IMR-90 (cell line): ENCODE results near the gene ZNF618. TPM values are rescaled to one million over a fixed set of nuclear protein-coding genes. Genes with fewer than 3 reads are reported as not detected.

Experiments used
- ATAC-seq: fragments of 200-7000 bp; cut with Tn5 transposase; 2 replicates; pipeline ENCODE4 v1.9.1; 2020; ENCODE audit warnings: low read depth, mild to moderate bottlenecking, moderate library complexity
- BruUV-seq: library from RNA; stranded (reverse); fragments of 400-500 nt; replicated peaks from 2 replicates; lab custom pipeline; 2021; lab: Mats Ljungman, UMichigan
- CTCF ChIA-PET: fragments of 300-600 bp; formaldehyde crosslinking; extraction: SDS; loops from one replicate; lab custom pipeline; 2021; ENCODE audit warnings: antibody characterized with exemption; lab: Yijun Ruan, JAX
- POLR2A ChIA-PET: fragments of 300-600 bp; sonication (Branson Sonifier 250); formaldehyde crosslinking; loops from one replicate; lab custom pipeline; 2022; ENCODE audit warnings: antibody characterized with exemption; ENCODE audit not compliant: unreplicated experiment; lab: Charles Lee
- DNase-seq: peaks from one replicate; pipeline ENCODE4 v3.0.0; 2013
- H2AFZ ChIP-seq: replicated peaks from 2 replicates; pipeline ENCODE3; 2013; ENCODE audit warnings: low read length, mild to moderate bottlenecking; ENCODE audit not compliant: poor library complexity
- H2AK5ac ChIP-seq: 2 replicates; pipeline ENCODE4 v1.6.1; 2013; ENCODE audit warnings: low read depth, low read length, inconsistent platforms
- H2AK9ac ChIP-seq: replicated peaks from 2 replicates; pipeline ENCODE3; 2013; ENCODE audit warnings: mild to moderate bottlenecking, low read depth, low read length, moderate library complexity; ENCODE audit not compliant: poor library complexity
- H2BK120ac ChIP-seq: 2 replicates; pipeline ENCODE4 v1.6.1; 2013; ENCODE audit warnings: low read depth, low read length, inconsistent platforms
- H2BK15ac ChIP-seq: 3 replicates; pipeline ENCODE4 v1.6.1; 2013; ENCODE audit warnings: low read depth, low read length, inconsistent platforms
- H2BK20ac ChIP-seq: 2 replicates; pipeline ENCODE4 v1.6.1; 2013; ENCODE audit warnings: low read depth, mild to moderate bottlenecking, inconsistent platforms, low read length, moderate library complexity
- H2BK5ac ChIP-seq: 2 replicates; pipeline ENCODE4 v1.6.1; 2013; ENCODE audit warnings: mild to moderate bottlenecking, low read depth, low read length, inconsistent platforms; ENCODE audit not compliant: poor library complexity, severe bottlenecking
- H3K14ac ChIP-seq: replicated peaks from 2 replicates; pipeline ENCODE4 v1.6.1; 2013; ENCODE audit warnings: low read depth, low read length, inconsistent platforms
- H3K18ac ChIP-seq: 2 replicates; pipeline ENCODE4 v1.6.1; 2013; ENCODE audit warnings: low read depth, low read length, control low read depth
- H3K23ac ChIP-seq: 2 replicates; pipeline ENCODE4 v1.6.1; 2013; ENCODE audit warnings: low read depth, low read length, inconsistent platforms
- H3K27ac ChIP-seq: 2 replicates; pipeline ENCODE4 v1.5.1; 2013; ENCODE audit warnings: mild to moderate bottlenecking, control low read depth, low read length; ENCODE audit not compliant: insufficient read depth
- H3K27me3 ChIP-seq: 2 replicates; pipeline ENCODE4 v1.6.1; 2013; ENCODE audit warnings: low read length; ENCODE audit not compliant: control insufficient read depth, insufficient read depth
- H3K36me3 ChIP-seq: 2 replicates; pipeline ENCODE4 v1.6.1; 2013; ENCODE audit warnings: low read length, mixed read lengths; ENCODE audit not compliant: control insufficient read depth, insufficient read depth
- H3K4ac ChIP-seq: 2 replicates; pipeline ENCODE4 v1.6.1; 2013; ENCODE audit warnings: low read depth, low read length, inconsistent platforms
- H3K4me1 ChIP-seq: 2 replicates; pipeline ENCODE4 v1.6.1; 2013; ENCODE audit warnings: low read length, mixed read lengths; ENCODE audit not compliant: control insufficient read depth, insufficient read depth
- H3K4me2 ChIP-seq: 2 replicates; pipeline ENCODE4 v1.6.1; 2013; ENCODE audit warnings: low read depth, mild to moderate bottlenecking, control low read depth, low read length, moderate library complexity
- H3K4me3 ChIP-seq: 2 replicates; pipeline ENCODE4 v1.5.1; 2013; ENCODE audit warnings: low read depth, mild to moderate bottlenecking, control low read depth, low read length, moderate library complexity; ENCODE audit not compliant: insufficient read depth
- H3K56ac ChIP-seq: 2 replicates; pipeline ENCODE4 v1.6.1; 2013; ENCODE audit warnings: low read length, inconsistent platforms; ENCODE audit not compliant: insufficient read depth; ENCODE audit errors: extremely low read depth
- H3K79me1 ChIP-seq, 2 experiments: 2 replicates each; pipeline ENCODE4 v1.6.1; 2013; ENCODE audit warnings: low read length in 2 of 2, inconsistent platforms in 1 of 2, low read depth in 1 of 2
- H3K9ac ChIP-seq: 2 replicates; pipeline ENCODE4 v1.6.1; 2013; ENCODE audit warnings: low read depth, low read length, control low read depth
- H3K9me1 ChIP-seq: 2 replicates; pipeline ENCODE4 v1.6.1; 2013; ENCODE audit warnings: low read length, inconsistent platforms; ENCODE audit not compliant: insufficient read depth
- H3K9me3 ChIP-seq: 2 replicates; pipeline ENCODE4 v1.6.1; 2013; ENCODE audit warnings: low read length; ENCODE audit not compliant: control insufficient read depth, insufficient read depth
- H4K20me1 ChIP-seq: 2 replicates; pipeline ENCODE4 v1.6.1; 2013; ENCODE audit warnings: low read length, inconsistent platforms; ENCODE audit not compliant: insufficient read depth
- H4K5ac ChIP-seq: 2 replicates; pipeline ENCODE4 v1.6.1; 2013; ENCODE audit warnings: mild to moderate bottlenecking, low read depth, low read length, control low read depth
- H4K8ac ChIP-seq, 2 experiments: 2 replicates each; pipeline ENCODE4 v1.6.1; 2013; ENCODE audit warnings: low read depth in 2 of 2, low read length in 2 of 2, control low read depth in 1 of 2, inconsistent platforms in 1 of 2
- H4K91ac ChIP-seq: 2 replicates; pipeline ENCODE4 v1.6.1; 2013; ENCODE audit warnings: low read depth, low read length, inconsistent platforms; ENCODE audit not compliant: insufficient read depth
- CEBPB ChIP-seq: IDR thresholded peaks from 2 replicates; pipeline ENCODE4 v1.6.1; 2012; ENCODE audit warnings: low read depth, low read length, improper control_type of control experiment
- FOS ChIP-seq: fragments of 150-350 bp; IDR thresholded peaks from 2 replicates; pipeline ENCODE4 v1.6.1; 2016; ENCODE audit warnings: low read depth, low read length
- MAFK ChIP-seq: IDR thresholded peaks from 2 replicates; pipeline ENCODE4 v1.6.1; 2012; ENCODE audit warnings: low read depth, low read length, improper control_type of control experiment
- MXI1 ChIP-seq: IDR thresholded peaks from 2 replicates; pipeline ENCODE4 v1.6.1; 2012; ENCODE audit warnings: low read depth, mild to moderate bottlenecking, low read length, moderate library complexity, borderline replicate concordance
- NFE2L2 ChIP-seq: fragments of 150-350 bp; IDR thresholded peaks from 2 replicates; pipeline ENCODE4 v1.6.1; 2016; ENCODE audit warnings: low read depth, mild to moderate bottlenecking, low read length
- WGBS, 2 experiments: methylation state at CpG; one replicate each; pipeline versions ENCODE4 v1.1.5 to v1.1.7; 2013; ENCODE audit warnings: missing lambda C conversion rate in 2 of 2; ENCODE audit not compliant: insufficient read length in 1 of 2; ENCODE audit errors: extremely low coverage in 2 of 2; 5-methylcytosine and 5-hydroxymethylcytosine counted together
- dilution Hi-C: fragments of 300-500 bp; cut with HindIII; formaldehyde crosslinking; loops from one replicate; pipeline ENCODE4 v1.14.3; 2018; ENCODE audit warnings: low sequenced_read_pairs; ENCODE audit not compliant: unreplicated experiment
- in situ Hi-C: fragments of 300-500 bp; cut with MboI; formaldehyde crosslinking; loops from 3 replicates; pipeline ENCODE4 v1.14.3; 2019; ENCODE audit warnings: low sequenced_read_pairs, inconsistent platforms, mixed read lengths
- intact Hi-C: fragments of 100-400 bp; cut with micrococcal nuclease; formaldehyde crosslinking; loops from 2 replicates; pipeline ENCODE4 v1.10.0; 2022
- polyA plus RNA-seq, 3 experiments: library from polyadenylated mRNA; depleted of rRNA; stranded (reverse); fragments of >200 nt; gene quantifications; 2 replicates each; pipeline ENCODE4 v1.2.3, GENCODE V29; 2012; ENCODE audit warnings: low replicate concordance in 1 of 3
- total RNA-seq: library from RNA; depleted of rRNA; stranded (reverse); fragments of >200 nt; gene quantifications from 2 replicates; pipeline ENCODE4 v1.2.3, GENCODE V29; 2012

ZNF618 gene
- total and polyA plus RNA-seq, 2 of the 4 experiments (the other 2 are of a cell fraction) = 8.2 to 9.4 TPM

DNA sequence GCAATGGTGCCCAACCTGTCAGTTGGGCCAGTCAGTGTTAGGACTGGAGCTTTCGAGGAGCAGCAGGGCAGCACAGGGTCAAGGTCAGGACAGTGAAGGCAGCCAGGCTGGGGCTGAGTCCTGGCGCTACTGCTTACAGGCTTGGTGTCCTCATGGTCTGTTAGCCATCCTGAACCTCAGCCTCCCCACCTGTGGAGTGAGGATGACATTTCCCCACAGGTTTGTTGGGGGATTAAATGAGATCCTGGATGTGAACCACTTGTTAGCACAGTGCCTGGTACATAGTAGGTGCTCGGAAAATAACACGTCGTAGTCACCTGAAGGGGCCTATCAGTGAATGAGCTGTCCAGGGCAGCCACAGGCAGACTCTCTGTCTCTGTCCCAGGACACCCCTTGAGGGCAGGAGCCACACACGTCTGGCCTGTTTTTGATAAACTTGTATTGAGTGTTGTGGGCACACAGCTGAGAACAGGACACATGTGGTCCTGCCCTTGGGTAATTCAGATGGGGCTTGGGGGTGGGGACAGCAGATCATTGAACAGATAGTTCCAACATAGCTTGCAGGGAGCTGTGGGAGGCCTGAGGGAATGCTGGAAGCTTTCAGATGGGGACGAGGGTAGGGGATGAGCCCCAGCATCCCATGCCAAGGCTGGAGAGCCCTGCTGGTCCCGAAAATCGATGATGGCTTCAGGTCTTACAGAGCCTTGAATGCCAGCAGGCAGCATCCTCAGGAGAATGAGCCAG, 132.7 kb downstream of the ZNF618 start:
- no peak overlapping the region for H3K4me2 ChIP-seq
- ChIA-PET POLR2A (no interaction called here), CTCF (no interaction called here)
- no peak for ATAC-seq
- H2AK5ac ChIP-seq = no peak overlapping the region
- no peak overlapping the region for H2AFZ ChIP-seq
- no peak overlapping the region for H3K56ac ChIP-seq
- no peak overlapping the region for H4K5ac ChIP-seq
- in situ Hi-C loops (no loop called here), dilution Hi-C loops (no loop called here), intact Hi-C loops (no loop called here)
- H4K20me1 ChIP-seq = no peaks in the 10 kb centered on the region
- no peak overlapping the region for H3K4me3 ChIP-seq
- no peak overlapping the region for H3K9ac ChIP-seq
- DNase-seq = no peak
- no peak overlapping the region for H3K14ac ChIP-seq
- H3K79me1 ChIP-seq = no peaks in the 10 kb centered on the region; a peak in 1 of 4 replicates
- H3K4ac ChIP-seq = no peak overlapping the region
- no peak overlapping the region for H4K8ac ChIP-seq
- peaks cover 48% of the 10 kb centered on the region for H3K36me3 ChIP-seq
- H3K27ac ChIP-seq = no peak overlapping the region
- no peak overlapping the region for H2AK9ac ChIP-seq
- H2BK5ac ChIP-seq = no peak overlapping the region
- WGBS, 2 experiments = 100% methylated on average over 3 of the region's 9 CpGs; no CpG with 5 or more reads in 1 of the 2 experiments
- no peak overlapping the region for H2BK20ac ChIP-seq
- no peaks in the 10 kb centered on the region for H3K9me3 ChIP-seq
- peaks cover 9% of the 10 kb centered on the region; the same call in 1 of the 2 replicates for H3K9me1 ChIP-seq
- no peak overlapping the region for H4K91ac ChIP-seq
- no TSS peak for BruUV-seq
- no peak overlapping the region for H3K23ac ChIP-seq
- no peak for TF ChIP-seq MXI1
- no peak for TF ChIP-seq NFE2L2
- no peak for TF ChIP-seq FOS
- TF ChIP-seq CEBPB = no peak
- TF ChIP-seq MAFK = no peak
- no peak overlapping the region for H2BK120ac ChIP-seq
- H3K27me3 ChIP-seq = no peaks in the 10 kb centered on the region
- H3K18ac ChIP-seq = no peak overlapping the region
- no peaks in the 10 kb centered on the region for H3K4me1 ChIP-seq
- no peak overlapping the region for H2BK15ac ChIP-seq
